Sigmoid colon (tissue), 7 donors: Measurements from ENCODE around the gene NIPA2. TPM values are rescaled to one million over a fixed set of nuclear protein-coding genes. Genes with fewer than 3 reads are reported as not detected.

Experiments used
- DNase-seq: peaks from one replicate; pipeline ENCODE4 v3.0.0-alpha.2; 2019
- H3K27ac ChIP-seq, 4 donors: fragments of 200-600 bp; sonication (generic); one replicate each; pipeline ENCODE4 v1.5.1; 2016 to 2019; ENCODE audit warnings: mild to moderate bottlenecking in 1 of 4
- H3K27me3 ChIP-seq, 3 donors: fragments of 200-600 bp; sonication (generic); one replicate each; pipeline ENCODE4 v1.5.1; 2019; ENCODE audit warnings: mild to moderate bottlenecking in 1 of 3
- H3K36me3 ChIP-seq, 4 donors: fragments of 200-600 bp; sonication (generic); one replicate each; pipeline ENCODE4 v1.5.1; 2016 to 2019
- H3K4me1 ChIP-seq, 4 donors: fragments of 200-600 bp; sonication (generic); one replicate each; pipeline ENCODE4 v1.5.1; 2017 to 2019
- H3K4me3 ChIP-seq, 4 donors: fragments of 200-600 bp; sonication (generic); one replicate each; pipeline ENCODE4 v1.5.1; 2017 to 2019; ENCODE audit warnings: mild to moderate bottlenecking in 2 of 4, moderate library complexity in 1 of 4
- H3K9me3 ChIP-seq, 4 donors: fragments of 200-600 bp in 3 of 4; sonication (generic) in 3 of 4; one replicate each; pipeline versions ENCODE4 v1.5.1 to v1.6.1; 2013 to 2019
- EP300 ChIP-seq, 4 donors: sonication (generic); formaldehyde crosslinking; IDR thresholded peaks; one replicate each; pipeline ENCODE4 v1.6.1; 2017; ENCODE audit warnings: antibody characterized with exemption in 4 of 4
- POLR2A ChIP-seq, 2 donors: fragments of 450-650 bp; IDR thresholded peaks; one replicate each; pipeline ENCODE4 v1.6.1; 2016; ENCODE audit warnings: antibody characterized with exemption in 2 of 2, mild to moderate bottlenecking in 2 of 2, moderate library complexity in 2 of 2
- POLR2AphosphoS5 ChIP-seq, 4 donors: sonication (generic); formaldehyde crosslinking; IDR thresholded peaks; one replicate each; pipeline ENCODE4 v1.6.1; 2017; ENCODE audit warnings: antibody characterized with exemption in 4 of 4
- WGBS, 2 donors: extraction: QIAGEN DNeasy Blood & Tissue Kit; methylation state at CpG; one replicate each; pipeline ENCODE4 v1.1.7; 2013; 5-methylcytosine and 5-hydroxymethylcytosine counted together
- intact Hi-C: fragments of 100-400 bp; cut with DNase I; formaldehyde crosslinking; loops from one replicate; pipeline ENCODE4 v1.15.1; 2023
- polyA plus RNA-seq, 3 donors: library from polyadenylated mRNA; stranded (reverse); fragments of 200-250 nt; gene quantifications; one replicate each; pipeline ENCODE4 v1.2.3, GENCODE V29; 2013
- total RNA-seq, 4 donors: library from RNA; depleted of rRNA; stranded (reverse); fragments of >200 nt; gene quantifications; one replicate each; pipeline ENCODE4 v1.1.0, GENCODE V29; 2016
- TF ChIP-seq, protein P1 (sequence below), 4 experiments: fragments of 450-650 bp in 3 of 4; fragments of 200-600 bp in 1 of 4; IDR thresholded peaks; one replicate each; pipeline ENCODE4 v1.5.1; 2016 to 2019; ENCODE audit warnings: antibody characterized with exemption in 4 of 4, mild to moderate bottlenecking in 3 of 4, moderate library complexity in 2 of 4
- donor health status: healthy with polysubstance abuse.
- donor health status: Bipolar disorder and iron deficiency.
- donor health status: healthy.

NIPA2 gene
- total and polyA plus RNA-seq, 7 donors: 15.0 to 47.1 (median 25.5) TPM

DNA sequence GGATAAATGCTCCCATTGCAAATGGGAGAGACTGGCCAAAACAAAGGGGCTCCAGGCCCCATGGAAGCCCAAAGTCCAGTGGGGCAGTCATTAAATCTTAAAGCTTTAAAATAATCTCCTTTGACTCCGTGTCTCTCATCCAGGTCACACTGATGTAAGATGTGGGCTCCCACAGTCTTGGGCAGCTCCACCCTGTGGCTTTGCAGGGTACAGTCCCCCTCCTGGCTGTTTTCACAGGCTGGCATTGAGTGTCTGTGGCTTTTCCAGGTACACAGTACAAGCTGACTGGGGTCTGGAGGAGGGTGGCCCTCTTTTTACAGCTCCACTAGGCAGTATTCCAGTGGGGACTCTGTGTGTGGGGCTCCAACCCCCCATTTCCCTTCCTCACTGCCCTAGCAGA, 45.9 kb downstream of the NIPA2 start:
- Histone ChIP-seq H3K36me3 (peaks cover 19 to 55% (median 23%) of the 10 kb centered on the region in 4 donors), H3K4me3 (no peak overlapping the region), H3K4me1 (no peaks in the 10 kb centered on the region), H3K9me3 (no peaks in the 10 kb centered on the region), H3K27me3 (no peaks in the 10 kb centered on the region), H3K27ac (no peak overlapping the region)
- intact Hi-C loops: no loop called here
- DNase-seq: no peak
- WGBS, 2 donors: 35 to 72% methylated on average over 1 of the region's 1 CpG
- TF ChIP-seq POLR2A (IDR thresholded peaks at IDR 0.05): no peak
- TF ChIP-seq EP300 (IDR thresholded peaks at IDR 0.05): no peak
- no peak for TF ChIP-seq POLR2AphosphoS5 (IDR thresholded peaks at IDR 0.05)
- TF ChIP-seq, protein P1, sequence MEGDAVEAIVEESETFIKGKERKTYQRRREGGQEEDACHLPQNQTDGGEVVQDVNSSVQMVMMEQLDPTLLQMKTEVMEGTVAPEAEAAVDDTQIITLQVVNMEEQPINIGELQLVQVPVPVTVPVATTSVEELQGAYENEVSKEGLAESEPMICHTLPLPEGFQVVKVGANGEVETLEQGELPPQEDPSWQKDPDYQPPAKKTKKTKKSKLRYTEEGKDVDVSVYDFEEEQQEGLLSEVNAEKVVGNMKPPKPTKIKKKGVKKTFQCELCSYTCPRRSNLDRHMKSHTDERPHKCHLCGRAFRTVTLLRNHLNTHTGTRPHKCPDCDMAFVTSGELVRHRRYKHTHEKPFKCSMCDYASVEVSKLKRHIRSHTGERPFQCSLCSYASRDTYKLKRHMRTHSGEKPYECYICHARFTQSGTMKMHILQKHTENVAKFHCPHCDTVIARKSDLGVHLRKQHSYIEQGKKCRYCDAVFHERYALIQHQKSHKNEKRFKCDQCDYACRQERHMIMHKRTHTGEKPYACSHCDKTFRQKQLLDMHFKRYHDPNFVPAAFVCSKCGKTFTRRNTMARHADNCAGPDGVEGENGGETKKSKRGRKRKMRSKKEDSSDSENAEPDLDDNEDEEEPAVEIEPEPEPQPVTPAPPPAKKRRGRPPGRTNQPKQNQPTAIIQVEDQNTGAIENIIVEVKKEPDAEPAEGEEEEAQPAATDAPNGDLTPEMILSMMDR (IDR thresholded peaks at IDR 0.05): no peak

DNA sequence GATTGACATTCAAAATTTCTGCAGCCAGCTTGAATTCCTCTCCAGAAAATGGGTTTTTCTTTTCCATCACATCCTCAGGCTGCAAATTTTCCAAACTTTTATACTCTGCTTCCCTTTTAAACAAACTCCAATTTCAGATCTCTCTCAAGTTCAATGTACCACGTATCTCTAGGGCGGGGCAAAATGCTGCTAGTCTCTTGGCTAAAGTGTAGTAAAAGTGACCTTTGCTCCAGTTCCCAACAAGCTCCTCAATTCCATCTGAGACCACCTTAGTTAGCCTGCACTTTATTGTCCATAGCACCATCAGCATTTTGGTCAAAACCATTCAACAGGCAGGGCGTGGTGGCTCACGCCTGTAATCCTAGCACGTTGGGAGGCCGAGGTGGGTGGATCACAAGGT, 46.7 kb downstream of the NIPA2 start:
- H3K4me1 ChIP-seq: no peaks in the 10 kb centered on the region
- TF ChIP-seq EP300 (IDR thresholded peaks at IDR 0.05): no peak
- no peak for TF ChIP-seq POLR2AphosphoS5 (IDR thresholded peaks at IDR 0.05)
- no peak for TF ChIP-seq POLR2A (IDR thresholded peaks at IDR 0.05)
- peaks cover 18 to 48% (median 20%) of the 10 kb centered on the region in 4 donors for H3K36me3 ChIP-seq
- no peaks in the 10 kb centered on the region for H3K9me3 ChIP-seq
- intact Hi-C loops: no loop called here
- no peaks in the 10 kb centered on the region for H3K27me3 ChIP-seq
- 51 to 84% methylated on average over 6 of the region's 6 CpGs for WGBS, 2 donors
- H3K27ac ChIP-seq: no peak overlapping the region
- H3K4me3 ChIP-seq: no peak overlapping the region
- no peak for DNase-seq

DNA sequence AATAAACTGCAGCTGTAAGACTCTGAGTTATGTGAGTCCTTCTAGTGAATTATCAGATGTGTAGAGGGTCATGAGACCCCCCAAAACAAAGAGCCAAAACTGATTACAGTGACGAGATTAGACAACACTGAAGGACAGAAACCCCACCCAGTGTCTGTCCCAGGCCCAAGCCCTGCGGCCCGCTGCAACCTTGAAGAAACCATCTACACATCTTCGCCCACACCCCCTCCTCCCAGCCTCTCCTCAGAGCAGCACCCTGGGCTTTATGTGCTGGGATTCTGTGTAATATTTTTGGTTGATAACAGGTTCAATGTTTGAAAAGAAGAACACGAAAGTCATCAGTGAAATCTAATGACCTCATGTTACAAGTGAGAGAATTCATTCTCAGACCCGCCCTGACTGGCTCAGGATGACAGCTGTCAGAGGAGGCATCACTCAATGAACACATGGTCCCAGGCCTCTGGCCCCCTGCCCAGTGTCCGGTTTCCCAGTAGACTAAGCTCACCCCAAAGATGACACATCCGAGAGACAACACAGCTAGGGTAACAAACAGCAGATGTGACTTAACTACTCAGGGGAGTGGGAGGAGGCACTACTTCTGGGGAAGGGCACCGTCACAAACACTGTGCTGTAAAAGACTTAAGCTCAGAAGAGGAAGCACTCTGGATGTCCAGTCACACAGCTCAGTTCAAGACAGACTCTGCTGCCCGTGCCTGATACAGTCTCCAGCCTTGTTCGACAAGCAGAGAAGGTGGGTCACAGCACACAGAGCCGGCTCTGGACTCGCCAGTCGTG, 48.9 kb downstream of the NIPA2 start:
- Histone ChIP-seq H3K9me3 (no peaks in the 10 kb centered on the region), H3K36me3 (peaks cover 13 to 43% (median 17%) of the 10 kb centered on the region in 4 donors), H3K4me1 (no peaks in the 10 kb centered on the region), H3K27ac (no peak overlapping the region), H3K4me3 (no peak overlapping the region), H3K27me3 (no peaks in the 10 kb centered on the region)
- TF ChIP-seq POLR2A (IDR thresholded peaks at IDR 0.05) (no peak), POLR2AphosphoS5 (IDR thresholded peaks at IDR 0.05) (no peak), EP300 (IDR thresholded peaks at IDR 0.05) (no peak)
- TF ChIP-seq, protein P1 (IDR thresholded peaks at IDR 0.05): no peak
- no peak for DNase-seq
- WGBS, 2 donors: 86 to 90% methylated on average over 14 of the region's 14 CpGs
- intact Hi-C loops: no loop called here

DNA sequence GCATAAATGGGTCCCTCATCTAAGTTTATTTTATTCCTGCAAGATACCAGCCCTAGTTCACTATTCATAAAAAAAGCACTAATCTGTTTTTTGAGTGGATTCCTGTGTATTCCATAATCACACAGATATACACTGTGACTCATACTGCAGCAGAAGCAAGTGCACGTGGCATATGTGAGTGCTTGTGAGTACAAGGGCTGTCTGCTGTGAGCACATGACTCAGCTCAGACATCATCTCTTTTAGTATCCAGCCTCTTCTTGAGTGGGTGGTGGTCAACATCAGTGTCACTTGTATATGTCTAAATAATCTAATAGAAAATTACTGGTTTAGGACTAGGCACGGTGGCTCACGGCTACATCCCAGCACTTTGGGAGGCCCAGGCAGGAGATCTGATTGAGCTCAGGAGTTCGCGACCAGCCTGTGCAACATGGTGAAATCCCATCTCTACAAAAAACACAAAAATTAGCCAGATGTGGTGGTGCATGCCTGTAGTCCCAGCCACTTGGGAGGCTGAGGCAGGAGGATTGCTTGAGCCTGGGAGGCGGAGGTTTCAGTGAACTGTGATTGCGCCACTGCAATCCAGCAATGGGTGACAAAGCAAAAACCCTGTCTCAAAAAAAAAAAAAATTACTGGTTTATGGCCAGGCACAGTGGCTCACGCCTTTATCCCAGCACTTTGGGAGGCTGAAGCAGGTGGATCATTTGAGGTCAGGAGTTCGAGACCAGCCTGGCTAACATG, 49.8 kb downstream of the NIPA2 start:
- no peak for DNase-seq
- Histone ChIP-seq H3K27ac (no peak overlapping the region), H3K4me3 (no peak overlapping the region), H3K9me3 (no peaks in the 10 kb centered on the region), H3K27me3 (no peaks in the 10 kb centered on the region), H3K36me3 (peaks cover 9 to 45% (median 16%) of the 10 kb centered on the region in 4 donors), H3K4me1 (no peaks in the 10 kb centered on the region)
- intact Hi-C loops: no loop called here
- TF ChIP-seq POLR2AphosphoS5 (IDR thresholded peaks at IDR 0.05) (no peak), POLR2A (IDR thresholded peaks at IDR 0.05) (no peak), EP300 (IDR thresholded peaks at IDR 0.05) (no peak)
- TF ChIP-seq, protein P1 (IDR thresholded peaks at IDR 0.05): no peak
- 89 to 94% methylated on average over 9 of the region's 9 CpGs for WGBS, 2 donors

DNA sequence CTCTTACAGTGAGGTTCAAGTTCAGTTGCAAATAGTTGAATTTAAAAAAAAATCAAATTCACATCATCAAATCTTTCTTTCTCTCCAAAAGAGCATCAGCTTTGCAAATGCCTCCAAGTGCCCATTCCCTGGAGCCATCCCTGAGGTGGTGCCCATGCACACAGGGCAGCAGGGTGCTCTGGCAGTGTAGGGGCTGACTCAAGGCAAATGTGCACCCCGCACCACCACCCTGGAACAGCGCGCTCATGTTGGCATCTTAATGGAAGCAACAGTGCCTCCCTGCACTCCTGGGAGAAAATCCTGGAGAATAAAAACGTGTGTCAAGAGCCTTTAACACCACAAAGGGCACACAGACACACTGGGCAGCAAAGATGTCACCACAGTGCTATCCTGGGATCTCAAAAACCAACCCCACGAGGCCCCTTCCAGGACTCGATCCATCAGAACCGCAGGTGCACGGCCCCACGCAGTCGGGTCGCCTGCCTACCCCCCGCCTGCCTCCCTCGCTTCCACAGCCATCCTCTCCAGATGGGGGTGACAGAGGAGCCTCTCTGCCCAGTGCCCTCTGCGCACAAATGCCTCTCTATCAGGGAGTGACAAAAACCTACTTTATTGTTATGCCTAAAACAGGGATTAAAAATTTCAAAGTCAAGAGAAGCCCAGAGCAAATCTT, 50.8 kb downstream of the NIPA2 start:
- TF ChIP-seq EP300 (IDR thresholded peaks at IDR 0.05) (no peak), POLR2AphosphoS5 (IDR thresholded peaks at IDR 0.05) (no peak), POLR2A (IDR thresholded peaks at IDR 0.05) (no peak)
- TF ChIP-seq, protein P1 (IDR thresholded peaks at IDR 0.05): no peak
- H3K36me3 ChIP-seq: peaks cover 9 to 55% (median 19%) of the 10 kb centered on the region in 4 donors

More for the DNA sequence above, 50.8 kb downstream of the NIPA2 start:
- no peaks in the 10 kb centered on the region for H3K27me3 ChIP-seq
- intact Hi-C loops: no loop called here
- no peaks in the 10 kb centered on the region for H3K9me3 ChIP-seq
- 94 to 95% methylated on average over 14 of the region's 14 CpGs for WGBS, 2 donors
- no peaks in the 10 kb centered on the region for H3K4me1 ChIP-seq
- H3K4me3 ChIP-seq: no peak overlapping the region
- H3K27ac ChIP-seq: no peak overlapping the region
- DNase-seq: no peak
